WTC11 (cell line): ENCODE data around the gene PDZD7.

Experiments used
- NR3C1 ChIP-seq: sonication (generic); formaldehyde crosslinking; conservative IDR thresholded peaks from 2 replicates; pipeline ENCODE4 v1.8.1; 2023; ENCODE audit warnings: low read depth, mild to moderate bottlenecking, missing genetic modification reagents
- ZNF263 ChIP-seq: sonication (generic); formaldehyde crosslinking; IDR thresholded peaks from 2 replicates; pipeline ENCODE4 v1.8.1; 2022; ENCODE audit warnings: low read depth, mild to moderate bottlenecking, moderate library complexity, missing genetic modification reagents

GRCh38 chr10:101063548-101064414 lies 32.9 kb upstream of the PDZD7 start:
- TF ChIP-seq NR3C1 (CRISPR knock-in tag) (no peak), ZNF263 (CRISPR knock-in tag) (no peak)
